HL-60 (cell line): ENCODE results near the gene IGLON5.

Experiments used
- DNase-seq, 2 experiments: peaks; one replicate each; pipeline ENCODE4 v3.0.0-alpha.2; 2010 to 2020; ENCODE audit warnings: low read depth in 1 of 2, low spot score in 1 of 2
- H3K27ac ChIP-seq: fragments of 250-450 bp; sonication (Bioruptor Pico); replicated peaks from 2 replicates; pipeline ENCODE4 v1.5.1; 2020; ENCODE audit warnings: mild to moderate bottlenecking, moderate library complexity
- H3K27me3 ChIP-seq: fragments of 250-450 bp; sonication (Bioruptor Pico); 2 replicates; pipeline ENCODE4 v1.5.1; 2021; ENCODE audit warnings: mild to moderate bottlenecking, moderate library complexity; ENCODE audit not compliant: insufficient read depth, poor library complexity, severe bottlenecking
- H3K4me3 ChIP-seq: replicated peaks from 2 replicates; pipeline ENCODE4 v1.5.1; 2011; ENCODE audit warnings: mild to moderate bottlenecking, control low read depth, low read length; ENCODE audit not compliant: insufficient read depth
- GABPA ChIP-seq: IDR thresholded peaks from 2 replicates; pipeline ENCODE4 v1.6.1; 2012; ENCODE audit warnings: low read depth
- POLR2AphosphoS5 ChIP-seq: IDR thresholded peaks from 2 replicates; pipeline ENCODE4 v1.6.1; 2012; ENCODE audit warnings: low read depth
- SPI1 ChIP-seq: IDR thresholded peaks from 2 replicates; pipeline ENCODE4 v1.6.1; 2012; ENCODE audit warnings: low read depth, mild to moderate bottlenecking, borderline replicate concordance
- TF ChIP-seq, protein P1 (sequence below): IDR thresholded peaks from one replicate; pipeline ENCODE4 v1.5.1; 2011; ENCODE audit warnings: low read length, control low read depth, inconsistent platforms; ENCODE audit not compliant: insufficient read depth
- TF ChIP-seq, protein P2 (sequence below): IDR thresholded peaks from 2 replicates; pipeline ENCODE4 v1.6.1; 2012; ENCODE audit warnings: low read depth; ENCODE audit not compliant: insufficient replicate concordance

Gene IGLON5

GRCh38 chr19:51380379-51380778 is 68.9 kb downstream of the IGLON5 start:
- TF ChIP-seq, protein P1, sequence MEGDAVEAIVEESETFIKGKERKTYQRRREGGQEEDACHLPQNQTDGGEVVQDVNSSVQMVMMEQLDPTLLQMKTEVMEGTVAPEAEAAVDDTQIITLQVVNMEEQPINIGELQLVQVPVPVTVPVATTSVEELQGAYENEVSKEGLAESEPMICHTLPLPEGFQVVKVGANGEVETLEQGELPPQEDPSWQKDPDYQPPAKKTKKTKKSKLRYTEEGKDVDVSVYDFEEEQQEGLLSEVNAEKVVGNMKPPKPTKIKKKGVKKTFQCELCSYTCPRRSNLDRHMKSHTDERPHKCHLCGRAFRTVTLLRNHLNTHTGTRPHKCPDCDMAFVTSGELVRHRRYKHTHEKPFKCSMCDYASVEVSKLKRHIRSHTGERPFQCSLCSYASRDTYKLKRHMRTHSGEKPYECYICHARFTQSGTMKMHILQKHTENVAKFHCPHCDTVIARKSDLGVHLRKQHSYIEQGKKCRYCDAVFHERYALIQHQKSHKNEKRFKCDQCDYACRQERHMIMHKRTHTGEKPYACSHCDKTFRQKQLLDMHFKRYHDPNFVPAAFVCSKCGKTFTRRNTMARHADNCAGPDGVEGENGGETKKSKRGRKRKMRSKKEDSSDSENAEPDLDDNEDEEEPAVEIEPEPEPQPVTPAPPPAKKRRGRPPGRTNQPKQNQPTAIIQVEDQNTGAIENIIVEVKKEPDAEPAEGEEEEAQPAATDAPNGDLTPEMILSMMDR = no peak
- TF ChIP-seq SPI1 (no peak), GABPA (no peak), POLR2AphosphoS5 (no peak)
- TF ChIP-seq, protein P2, sequence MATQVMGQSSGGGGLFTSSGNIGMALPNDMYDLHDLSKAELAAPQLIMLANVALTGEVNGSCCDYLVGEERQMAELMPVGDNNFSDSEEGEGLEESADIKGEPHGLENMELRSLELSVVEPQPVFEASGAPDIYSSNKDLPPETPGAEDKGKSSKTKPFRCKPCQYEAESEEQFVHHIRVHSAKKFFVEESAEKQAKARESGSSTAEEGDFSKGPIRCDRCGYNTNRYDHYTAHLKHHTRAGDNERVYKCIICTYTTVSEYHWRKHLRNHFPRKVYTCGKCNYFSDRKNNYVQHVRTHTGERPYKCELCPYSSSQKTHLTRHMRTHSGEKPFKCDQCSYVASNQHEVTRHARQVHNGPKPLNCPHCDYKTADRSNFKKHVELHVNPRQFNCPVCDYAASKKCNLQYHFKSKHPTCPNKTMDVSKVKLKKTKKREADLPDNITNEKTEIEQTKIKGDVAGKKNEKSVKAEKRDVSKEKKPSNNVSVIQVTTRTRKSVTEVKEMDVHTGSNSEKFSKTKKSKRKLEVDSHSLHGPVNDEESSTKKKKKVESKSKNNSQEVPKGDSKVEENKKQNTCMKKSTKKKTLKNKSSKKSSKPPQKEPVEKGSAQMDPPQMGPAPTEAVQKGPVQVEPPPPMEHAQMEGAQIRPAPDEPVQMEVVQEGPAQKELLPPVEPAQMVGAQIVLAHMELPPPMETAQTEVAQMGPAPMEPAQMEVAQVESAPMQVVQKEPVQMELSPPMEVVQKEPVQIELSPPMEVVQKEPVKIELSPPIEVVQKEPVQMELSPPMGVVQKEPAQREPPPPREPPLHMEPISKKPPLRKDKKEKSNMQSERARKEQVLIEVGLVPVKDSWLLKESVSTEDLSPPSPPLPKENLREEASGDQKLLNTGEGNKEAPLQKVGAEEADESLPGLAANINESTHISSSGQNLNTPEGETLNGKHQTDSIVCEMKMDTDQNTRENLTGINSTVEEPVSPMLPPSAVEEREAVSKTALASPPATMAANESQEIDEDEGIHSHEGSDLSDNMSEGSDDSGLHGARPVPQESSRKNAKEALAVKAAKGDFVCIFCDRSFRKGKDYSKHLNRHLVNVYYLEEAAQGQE = no peak
- H3K27ac ChIP-seq = no peak overlapping the region
- no peaks in the 10 kb centered on the region for H3K27me3 ChIP-seq
- H3K4me3 ChIP-seq = no peak overlapping the region
- no peak for DNase-seq
